ENCODE data around the gene CEACAM5. TPM values are rescaled to one million over a fixed set of nuclear protein-coding genes. Genes with fewer than 3 reads are reported as not detected.

The CEACAM5 gene
- total RNA-seq, 1 experiment from 2014 or later, result 0.46 TPM

- TF ChIP-seq, protein P1, sequence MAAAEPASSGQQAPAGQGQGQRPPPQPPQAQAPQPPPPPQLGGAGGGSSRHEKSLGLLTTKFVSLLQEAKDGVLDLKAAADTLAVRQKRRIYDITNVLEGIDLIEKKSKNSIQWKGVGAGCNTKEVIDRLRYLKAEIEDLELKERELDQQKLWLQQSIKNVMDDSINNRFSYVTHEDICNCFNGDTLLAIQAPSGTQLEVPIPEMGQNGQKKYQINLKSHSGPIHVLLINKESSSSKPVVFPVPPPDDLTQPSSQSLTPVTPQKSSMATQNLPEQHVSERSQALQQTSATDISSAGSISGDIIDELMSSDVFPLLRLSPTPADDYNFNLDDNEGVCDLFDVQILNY (CRISPR knock-in tag; IDR thresholded peaks at IDR 0.05), result no peak
- no peak for TF ChIP-seq TEAD1 (CRISPR knock-in tag; IDR thresholded peaks at IDR 0.05)
- no peak for TF ChIP-seq SP1 (CRISPR knock-in tag; conservative IDR thresholded peaks at IDR 0.05)
- TF ChIP-seq, protein P2, sequence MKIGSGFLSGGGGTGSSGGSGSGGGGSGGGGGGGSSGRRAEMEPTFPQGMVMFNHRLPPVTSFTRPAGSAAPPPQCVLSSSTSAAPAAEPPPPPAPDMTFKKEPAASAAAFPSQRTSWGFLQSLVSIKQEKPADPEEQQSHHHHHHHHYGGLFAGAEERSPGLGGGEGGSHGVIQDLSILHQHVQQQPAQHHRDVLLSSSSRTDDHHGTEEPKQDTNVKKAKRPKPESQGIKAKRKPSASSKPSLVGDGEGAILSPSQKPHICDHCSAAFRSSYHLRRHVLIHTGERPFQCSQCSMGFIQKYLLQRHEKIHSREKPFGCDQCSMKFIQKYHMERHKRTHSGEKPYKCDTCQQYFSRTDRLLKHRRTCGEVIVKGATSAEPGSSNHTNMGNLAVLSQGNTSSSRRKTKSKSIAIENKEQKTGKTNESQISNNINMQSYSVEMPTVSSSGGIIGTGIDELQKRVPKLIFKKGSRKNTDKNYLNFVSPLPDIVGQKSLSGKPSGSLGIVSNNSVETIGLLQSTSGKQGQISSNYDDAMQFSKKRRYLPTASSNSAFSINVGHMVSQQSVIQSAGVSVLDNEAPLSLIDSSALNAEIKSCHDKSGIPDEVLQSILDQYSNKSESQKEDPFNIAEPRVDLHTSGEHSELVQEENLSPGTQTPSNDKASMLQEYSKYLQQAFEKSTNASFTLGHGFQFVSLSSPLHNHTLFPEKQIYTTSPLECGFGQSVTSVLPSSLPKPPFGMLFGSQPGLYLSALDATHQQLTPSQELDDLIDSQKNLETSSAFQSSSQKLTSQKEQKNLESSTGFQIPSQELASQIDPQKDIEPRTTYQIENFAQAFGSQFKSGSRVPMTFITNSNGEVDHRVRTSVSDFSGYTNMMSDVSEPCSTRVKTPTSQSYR (CRISPR knock-in tag; IDR thresholded peaks at IDR 0.05), result no peak
- no peak for TF ChIP-seq ZMAT4 (CRISPR knock-in tag; IDR thresholded peaks at IDR 0.05)
Observed at GRCh38 chr19:41696402-41697197, 11.8 kb upstream of the CEACAM5 start (continued).

DNA sequence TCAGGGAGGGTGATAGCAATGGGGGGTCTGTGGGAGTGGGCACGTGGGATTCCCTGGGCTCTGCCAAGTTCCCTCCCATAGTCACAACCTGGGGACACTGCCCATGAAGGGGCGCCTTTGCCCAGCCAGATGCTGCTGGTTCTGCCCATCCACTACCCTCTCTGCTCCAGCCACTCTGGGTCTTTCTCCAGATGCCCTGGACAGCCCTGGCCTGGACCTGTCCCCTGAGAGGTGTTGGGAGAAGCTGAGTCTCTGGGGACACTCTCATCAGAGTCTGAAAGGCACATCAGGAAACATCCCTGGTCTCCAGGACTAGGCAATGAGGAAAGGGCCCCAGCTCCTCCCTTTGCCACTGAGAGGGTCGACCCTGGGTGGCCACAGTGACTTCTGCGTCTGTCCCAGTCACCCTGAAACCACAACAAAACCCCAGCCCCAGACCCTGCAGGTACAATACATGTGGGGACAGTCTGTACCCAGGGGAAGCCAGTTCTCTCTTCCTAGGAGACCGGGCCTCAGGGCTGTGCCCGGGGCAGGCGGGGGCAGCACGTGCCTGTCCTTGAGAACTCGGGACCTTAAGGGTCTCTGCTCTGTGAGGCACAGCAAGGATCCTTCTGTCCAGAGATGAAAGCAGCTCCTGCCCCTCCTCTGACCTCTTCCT, 11.1 kb upstream of the CEACAM5 start:
- ChIA-PET CTCF (interaction anchor here (1.0 to 5.2 kb wide), 4 partner anchors 7 to 57 kb away, joined by 5 to 69 read pairs (median 49); partner anchors contain the start of gene CEACAM7), POLR2A (no interaction called here)
- H3K27me3 Mint-ChIP-seq (ENCODE audit: low read depth), result peaks cover 16% of the 10 kb centered on the region
- DNase-seq (ENCODE audit: low spot score), result no peak
- H3K4me3 Mint-ChIP-seq, result no peak overlapping the region
- no peak for ATAC-seq
- no peaks in the 10 kb centered on the region for H3K36me3 Mint-ChIP-seq
- no peaks in the 10 kb centered on the region for H3K9me3 Mint-ChIP-seq
- no peaks in the 10 kb centered on the region for H3K4me1 Mint-ChIP-seq
- no peak overlapping the region for H3K27ac Mint-ChIP-seq
- TF ChIP-seq TEAD1 (CRISPR knock-in tag; IDR thresholded peaks at IDR 0.05) (no peak), ATF6 (CRISPR knock-in tag; IDR thresholded peaks at IDR 0.05) (no peak), NFE2L1 (CRISPR knock-in tag; IDR thresholded peaks at IDR 0.05) (no peak), ZNF416 (CRISPR knock-in tag; IDR thresholded peaks at IDR 0.05) (no peak), USF2 (CRISPR knock-in tag; IDR thresholded peaks at IDR 0.05) (no peak), ZNF396 (CRISPR knock-in tag; IDR thresholded peaks at IDR 0.05; ENCODE audit: borderline replicate concordance) (no peak), NR3C1 (CRISPR knock-in tag; conservative IDR thresholded peaks at IDR 0.05; ENCODE audit: low read depth) (no peak), ZNF425 (CRISPR knock-in tag; conservative IDR thresholded peaks at IDR 0.05) (no peak), ZBTB21 (CRISPR knock-in tag; IDR thresholded peaks at IDR 0.05; ENCODE audit: borderline replicate concordance) (no peak), PRDM15 (CRISPR knock-in tag; IDR thresholded peaks at IDR 0.05) (no peak), JAZF1 (CRISPR knock-in tag; IDR thresholded peaks at IDR 0.05) (no peak), CREB1 (CRISPR knock-in tag; IDR thresholded peaks at IDR 0.05) (no peak)
- TF ChIP-seq, protein P3, sequence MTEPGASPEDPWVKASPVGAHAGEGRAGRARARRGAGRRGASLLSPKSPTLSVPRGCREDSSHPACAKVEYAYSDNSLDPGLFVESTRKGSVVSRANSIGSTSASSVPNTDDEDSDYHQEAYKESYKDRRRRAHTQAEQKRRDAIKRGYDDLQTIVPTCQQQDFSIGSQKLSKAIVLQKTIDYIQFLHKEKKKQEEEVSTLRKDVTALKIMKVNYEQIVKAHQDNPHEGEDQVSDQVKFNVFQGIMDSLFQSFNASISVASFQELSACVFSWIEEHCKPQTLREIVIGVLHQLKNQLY (CRISPR knock-in tag; IDR thresholded peaks at IDR 0.05), result no peak
- TF ChIP-seq, protein P4, sequence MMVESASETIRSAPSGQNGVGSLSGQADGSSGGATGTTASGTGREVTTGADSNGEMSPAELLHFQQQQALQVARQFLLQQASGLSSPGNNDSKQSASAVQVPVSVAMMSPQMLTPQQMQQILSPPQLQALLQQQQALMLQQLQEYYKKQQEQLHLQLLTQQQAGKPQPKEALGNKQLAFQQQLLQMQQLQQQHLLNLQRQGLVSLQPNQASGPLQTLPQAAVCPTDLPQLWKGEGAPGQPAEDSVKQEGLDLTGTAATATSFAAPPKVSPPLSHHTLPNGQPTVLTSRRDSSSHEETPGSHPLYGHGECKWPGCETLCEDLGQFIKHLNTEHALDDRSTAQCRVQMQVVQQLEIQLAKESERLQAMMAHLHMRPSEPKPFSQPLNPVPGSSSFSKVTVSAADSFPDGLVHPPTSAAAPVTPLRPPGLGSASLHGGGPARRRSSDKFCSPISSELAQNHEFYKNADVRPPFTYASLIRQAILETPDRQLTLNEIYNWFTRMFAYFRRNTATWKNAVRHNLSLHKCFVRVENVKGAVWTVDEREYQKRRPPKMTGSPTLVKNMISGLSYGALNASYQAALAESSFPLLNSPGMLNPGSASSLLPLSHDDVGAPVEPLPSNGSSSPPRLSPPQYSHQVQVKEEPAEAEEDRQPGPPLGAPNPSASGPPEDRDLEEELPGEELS (CRISPR knock-in tag; IDR thresholded peaks at IDR 0.05), result no peak

All from WTC11 (cell line).